Lower lobe of right lung (tissue), 2 donors: ENCODE measurements around the gene ORMDL2. TPM values are rescaled to one million over a fixed set of nuclear protein-coding genes. Genes with fewer than 3 reads are reported as not detected.
A peak's percentile ranks its signal among the peaks of the same experiment; 100 is the strongest.

Source experiments
- ATAC-seq, 2 donors: fragments of 200-7000 bp; cut with Tn5 transposase; one replicate each; pipeline ENCODE4 v1.9.1; 2020 to 2022; ENCODE audit warnings: mild to moderate bottlenecking in 2 of 2, moderate library complexity in 2 of 2
- DNase-seq: peaks from one replicate; pipeline ENCODE4 v3.0.0-alpha.2; 2020
- H3K27ac ChIP-seq: fragments of 200-600 bp; one replicate; pipeline ENCODE4 v1.8.0; 2022
- H3K27me3 ChIP-seq: fragments of 200-600 bp; one replicate; pipeline ENCODE4 v1.8.0; 2022; ENCODE audit warnings: low read depth
- H3K36me3 ChIP-seq: fragments of 200-600 bp; one replicate; pipeline ENCODE4 v1.8.0; 2022; ENCODE audit warnings: mild to moderate bottlenecking
- H3K4me1 ChIP-seq: fragments of 200-600 bp; one replicate; pipeline ENCODE4 v1.8.0; 2022
- H3K4me3 ChIP-seq: fragments of 200-600 bp; one replicate; pipeline ENCODE4 v1.8.0; 2022; ENCODE audit warnings: mild to moderate bottlenecking
- H3K9me3 ChIP-seq: fragments of 200-600 bp; one replicate; pipeline ENCODE4 v1.8.0; 2022
- intact Hi-C: fragments of 100-400 bp; cut with DNase I; formaldehyde crosslinking; loops from one replicate; pipeline ENCODE4 v1.11.0; 2022
- total RNA-seq: library from RNA; stranded (reverse); fragmentation: NEBNext Ultra II Directional; extraction: Animal tissue kit (Norgen Biotek cat#: 25700); gene quantifications from one replicate; pipeline ENCODE4 v1.2.1, GENCODE V29; 2021
- TF ChIP-seq, protein P1 (sequence below): fragments of 200-600 bp; IDR thresholded peaks from one replicate; pipeline ENCODE4 v1.8.0; 2022; ENCODE audit warnings: antibody characterized with exemption, mild to moderate bottlenecking
- donor health status: DM: no; HTN: yes; CAD: no; lungs with severe emphysema.

Gene ORMDL2
- total RNA-seq, 1 donor from 2014 or later: 49.6 TPM

DNA sequence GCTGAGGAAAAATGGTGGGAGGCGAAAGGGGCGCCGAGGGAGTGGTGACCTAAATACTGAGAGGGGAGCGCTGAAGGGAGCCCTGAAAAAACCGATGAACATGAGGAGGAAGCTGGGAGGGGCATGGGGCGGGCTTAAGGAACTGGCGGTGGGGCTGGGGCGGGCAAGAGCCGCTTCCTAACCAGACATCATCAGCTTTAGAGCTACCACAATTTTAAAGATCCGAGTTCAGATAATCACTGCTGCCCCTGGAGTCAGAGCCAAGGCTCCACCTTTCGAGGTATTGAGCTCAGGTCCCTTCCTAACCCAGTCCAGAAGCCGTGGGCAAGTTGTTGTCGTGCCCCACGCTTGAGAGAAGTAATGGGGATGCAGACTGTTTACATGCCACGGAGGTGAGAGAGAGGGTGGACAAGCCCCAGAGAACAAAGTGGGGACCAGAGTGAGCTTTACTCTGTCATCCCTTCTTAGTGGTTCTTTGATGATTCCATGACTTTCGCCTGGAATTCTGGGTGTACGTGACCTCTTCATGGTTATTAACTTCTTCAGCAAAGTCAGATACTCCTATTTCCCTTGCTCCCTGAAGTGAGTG lies 393 bp downstream of the ORMDL2 start:
- H3K36me3 ChIP-seq: peaks cover 69% of the 10 kb centered on the region
- DNase-seq: no peak
- TF ChIP-seq, protein P1, sequence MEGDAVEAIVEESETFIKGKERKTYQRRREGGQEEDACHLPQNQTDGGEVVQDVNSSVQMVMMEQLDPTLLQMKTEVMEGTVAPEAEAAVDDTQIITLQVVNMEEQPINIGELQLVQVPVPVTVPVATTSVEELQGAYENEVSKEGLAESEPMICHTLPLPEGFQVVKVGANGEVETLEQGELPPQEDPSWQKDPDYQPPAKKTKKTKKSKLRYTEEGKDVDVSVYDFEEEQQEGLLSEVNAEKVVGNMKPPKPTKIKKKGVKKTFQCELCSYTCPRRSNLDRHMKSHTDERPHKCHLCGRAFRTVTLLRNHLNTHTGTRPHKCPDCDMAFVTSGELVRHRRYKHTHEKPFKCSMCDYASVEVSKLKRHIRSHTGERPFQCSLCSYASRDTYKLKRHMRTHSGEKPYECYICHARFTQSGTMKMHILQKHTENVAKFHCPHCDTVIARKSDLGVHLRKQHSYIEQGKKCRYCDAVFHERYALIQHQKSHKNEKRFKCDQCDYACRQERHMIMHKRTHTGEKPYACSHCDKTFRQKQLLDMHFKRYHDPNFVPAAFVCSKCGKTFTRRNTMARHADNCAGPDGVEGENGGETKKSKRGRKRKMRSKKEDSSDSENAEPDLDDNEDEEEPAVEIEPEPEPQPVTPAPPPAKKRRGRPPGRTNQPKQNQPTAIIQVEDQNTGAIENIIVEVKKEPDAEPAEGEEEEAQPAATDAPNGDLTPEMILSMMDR: no peak
- H3K27ac ChIP-seq: peak overlapping the region; percentile 91
- H3K4me3 ChIP-seq: peak overlapping the region; percentile 94
- H3K27me3 ChIP-seq: no peaks in the 10 kb centered on the region
- H3K9me3 ChIP-seq: no peaks in the 10 kb centered on the region
- peaks cover 46% of the 10 kb centered on the region for H3K4me1 ChIP-seq
- intact Hi-C loops: no loop called here
- ATAC-seq: peak; percentile 70 to 73

DNA sequence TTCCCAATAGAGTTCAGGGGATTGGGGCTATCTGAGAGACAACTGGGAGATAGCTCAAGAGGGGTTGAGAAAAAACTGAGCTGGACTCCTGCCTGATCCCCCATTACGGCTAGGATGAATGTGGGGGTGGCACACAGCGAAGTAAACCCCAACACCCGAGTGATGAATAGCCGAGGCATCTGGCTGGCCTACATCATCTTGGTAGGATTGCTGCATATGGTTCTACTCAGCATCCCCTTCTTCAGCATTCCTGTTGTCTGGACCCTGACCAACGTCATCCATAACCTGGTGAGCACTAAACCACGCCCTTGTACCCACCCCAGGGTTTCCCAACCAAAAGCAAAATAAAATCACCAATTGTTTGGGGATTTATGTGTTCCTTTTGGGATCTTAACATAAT lies 1.0 kb downstream of the ORMDL2 start:
- TF ChIP-seq, protein P1: no peak
- Histone ChIP-seq H3K4me1 (peaks cover 42% of the 10 kb centered on the region), H3K9me3 (no peaks in the 10 kb centered on the region), H3K27ac (peak overlapping the region; percentile 91), H3K4me3 (peak overlapping the region; percentile 94), H3K27me3 (no peaks in the 10 kb centered on the region), H3K36me3 (peaks cover 69% of the 10 kb centered on the region)
- DNase-seq: no peak
- intact Hi-C loops: no loop called here
- ATAC-seq: no peak

DNA sequence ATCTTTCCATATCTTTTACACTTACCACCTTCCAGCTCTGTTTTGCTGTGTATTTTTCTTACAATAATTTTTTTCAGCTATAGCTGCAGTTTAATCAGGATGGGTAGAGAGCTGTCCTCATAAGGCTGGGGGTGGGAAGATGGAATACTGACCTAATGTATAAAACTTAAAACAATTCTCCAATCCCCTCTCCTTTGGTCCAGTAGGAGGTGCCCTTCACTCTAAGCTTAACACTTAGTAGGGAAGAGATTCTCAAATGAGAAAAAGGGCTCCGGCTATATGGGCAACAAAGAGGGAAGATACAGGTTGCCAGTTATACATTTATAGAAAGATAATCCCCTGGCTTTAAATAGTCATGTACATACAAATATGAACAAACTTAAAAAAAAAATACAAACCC lies 2.8 kb downstream of the ORMDL2 start:
- DNase-seq (no peak), ATAC-seq (no peak)
- intact Hi-C loops: no loop called here
- Histone ChIP-seq H3K27me3 (no peaks in the 10 kb centered on the region), H3K36me3 (peaks cover 58% of the 10 kb centered on the region), H3K27ac (no peak overlapping the region), H3K9me3 (no peaks in the 10 kb centered on the region), H3K4me3 (no peak overlapping the region), H3K4me1 (peaks cover 38% of the 10 kb centered on the region)
- TF ChIP-seq, protein P1: no peak

DNA sequence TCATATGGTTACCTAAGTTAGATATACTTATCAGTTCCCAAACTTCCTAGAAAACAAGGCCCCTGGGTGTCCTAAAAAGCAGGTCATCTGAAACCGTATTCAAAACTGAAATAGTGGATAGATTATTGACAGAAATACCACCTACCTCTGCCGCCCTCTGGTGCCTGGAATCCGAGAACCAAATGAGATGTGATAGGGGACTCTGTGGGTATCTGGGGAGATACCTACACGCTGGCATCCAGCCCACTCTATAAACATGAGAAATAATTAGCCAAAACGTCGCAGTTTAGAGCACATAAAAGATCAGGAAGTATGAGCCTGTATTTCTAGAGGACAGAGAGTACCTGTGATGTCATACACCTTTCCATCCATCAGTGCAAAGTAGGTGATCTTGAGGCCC lies 4.4 kb downstream of the ORMDL2 start:
- no peak for DNase-seq
- TF ChIP-seq, protein P1: no peak
- H3K9me3 ChIP-seq: no peaks in the 10 kb centered on the region
- peaks cover 54% of the 10 kb centered on the region for H3K36me3 ChIP-seq
- H3K4me3 ChIP-seq: no peak overlapping the region
- H3K4me1 ChIP-seq: peaks cover 41% of the 10 kb centered on the region
- no peaks in the 10 kb centered on the region for H3K27me3 ChIP-seq
- H3K27ac ChIP-seq: no peak overlapping the region
- intact Hi-C loops: no loop called here
- no peak for ATAC-seq

DNA sequence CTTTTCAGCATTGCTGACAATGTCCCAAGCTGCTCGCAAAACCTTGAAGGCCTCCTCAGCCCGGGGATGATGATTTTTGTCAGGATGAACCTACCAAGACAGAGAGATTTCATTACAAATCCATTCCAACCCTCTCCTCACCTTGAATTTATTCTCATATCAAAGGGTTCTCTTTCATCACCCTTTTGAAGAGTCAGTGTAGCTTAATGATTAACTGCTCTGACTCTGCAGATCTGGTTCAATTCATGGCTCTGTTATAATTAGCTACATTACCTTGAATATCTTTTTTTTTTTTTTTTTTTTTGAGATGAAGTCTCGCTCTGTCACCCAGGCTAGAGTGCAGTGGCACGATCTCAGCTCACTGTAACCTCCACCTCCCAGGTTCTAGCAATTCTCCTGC lies 5.6 kb downstream of the ORMDL2 start:
- intact Hi-C loops: no loop called here
- H3K27ac ChIP-seq: no peak overlapping the region
- H3K36me3 ChIP-seq: peaks cover 57% of the 10 kb centered on the region
- ATAC-seq: no peak
- TF ChIP-seq, protein P1: no peak
- no peaks in the 10 kb centered on the region for H3K9me3 ChIP-seq
- no peak for DNase-seq
- peaks cover 52% of the 10 kb centered on the region for H3K4me1 ChIP-seq
- H3K4me3 ChIP-seq: no peak overlapping the region
- no peaks in the 10 kb centered on the region for H3K27me3 ChIP-seq
